Measurements from ENCODE around the gene HBG1.

The HBG1 gene

GRCh38 chr11:5272395-5273017, 22.8 kb upstream of the HBG1 start:
- Histone ChIP-seq H3K27ac (ENCODE audit: extremely low read depth, low read depth, low read length) (no peak overlapping the region), H3K36me3 (ENCODE audit: control insufficient read depth in 2 of 2, insufficient read depth in 1 of 2, low read length in 2 of 2) (no peaks in the 10 kb centered on the region), H3K4me3 (ENCODE audit: low read depth, low read length) (no peak overlapping the region), H3K9me3 (ENCODE audit: control insufficient read depth, insufficient read depth, low read depth, low read length) (no peaks in the 10 kb centered on the region), H3K4me1 (ENCODE audit: control insufficient read depth, insufficient read depth, low read length) (no peaks in the 10 kb centered on the region)
- ChIA-PET POLR2A (no interaction called here), CTCF (interaction anchor here (0.6 kb wide), 1 partner anchor 19 kb away, joined by 3 read pairs; no protein-coding TSS in a partner anchor)
- TF ChIP-seq ZNF10 (tag by site-specific recombination; IDR thresholded peaks at IDR 0.05), result no peak
- TF ChIP-seq ZNF148 (tag by site-specific recombination; IDR thresholded peaks at IDR 0.05; ENCODE audit: borderline replicate concordance), result no peak
- TF ChIP-seq ZNF544 (tag by site-specific recombination; IDR thresholded peaks at IDR 0.05), result no peak

GRCh38 chr11:5269715-5270147, 20.1 kb upstream of the HBG1 start, which contains the start of gene HBE1:
Gene HBE1, minus strand, starts transcription at chr11:5269945. Its CDS starts 55 bp downstream, at chr11:5269890.
- Histone ChIP-seq H3K36me3 (ENCODE audit: control insufficient read depth in 2 of 2, insufficient read depth in 1 of 2, low read length in 2 of 2) (no peaks in the 10 kb centered on the region), H3K9me3 (ENCODE audit: control insufficient read depth, insufficient read depth, low read depth, low read length) (no peaks in the 10 kb centered on the region), H3K27ac (ENCODE audit: extremely low read depth, low read depth, low read length) (no peak within 1 kb of the TSS), H3K4me3 (ENCODE audit: low read depth, low read length) (no peak within 1 kb of the TSS), H3K4me1 (ENCODE audit: control insufficient read depth, insufficient read depth, low read length) (no peaks in the 10 kb centered on the region)
- POLR2A ChIA-PET, result no interaction called here
- TF ChIP-seq SCRT2 (tag by site-specific recombination; IDR thresholded peaks at IDR 0.05) (no peak), ZNF394 (tag by site-specific recombination; IDR thresholded peaks at IDR 0.05; ENCODE audit: borderline replicate concordance) (no peak), YY1 (tag by site-specific recombination; IDR thresholded peaks at IDR 0.05) (no peak), ZNF366 (tag by site-specific recombination; conservative IDR thresholded peaks at IDR 0.05) (no peak), ZNF10 (tag by site-specific recombination; IDR thresholded peaks at IDR 0.05) (no peak), ZNF19 (tag by site-specific recombination; IDR thresholded peaks at IDR 0.05; ENCODE audit: low read depth) (no peak), ZNF747 (tag by site-specific recombination; IDR thresholded peaks at IDR 0.05) (no peak), RBAK (tag by site-specific recombination; IDR thresholded peaks at IDR 0.05) (no peak), KLF17 (tag by site-specific recombination; IDR thresholded peaks at IDR 0.05) (no peak), ZNF157 (tag by site-specific recombination; IDR thresholded peaks at IDR 0.05) (no peak), ZBTB26 (tag by site-specific recombination; optimal IDR thresholded peaks at IDR 0.05) (no peak), BCL11B (tag by site-specific recombination; IDR thresholded peaks at IDR 0.05; ENCODE audit: low read depth) (no peak), ZNF112 (tag by site-specific recombination; IDR thresholded peaks at IDR 0.05) (no peak)
- CTCF ChIA-PET, result no interaction called here

GRCh38 chr11:5267033-5267563, 17.4 kb upstream of the HBG1 start:
- H3K27ac ChIP-seq (ENCODE audit: extremely low read depth, low read depth, low read length), result no peak overlapping the region
- no peaks in the 10 kb centered on the region for H3K9me3 ChIP-seq (ENCODE audit: control insufficient read depth, insufficient read depth, low read depth, low read length)
- ChIA-PET CTCF (no interaction called here), POLR2A (no interaction called here)
- no peaks in the 10 kb centered on the region for H3K36me3 ChIP-seq (ENCODE audit: control insufficient read depth in 2 of 2, insufficient read depth in 1 of 2, low read length in 2 of 2)
- TF ChIP-seq IKZF3 (tag by site-specific recombination; IDR thresholded peaks at IDR 0.05) (no peak), ZBTB48 (tag by site-specific recombination; IDR thresholded peaks at IDR 0.05) (no peak), ZNF664 (tag by site-specific recombination; IDR thresholded peaks at IDR 0.05) (no peak), ZNF112 (tag by site-specific recombination; IDR thresholded peaks at IDR 0.05) (no peak), ZNF560 (tag by site-specific recombination; IDR thresholded peaks at IDR 0.05; ENCODE audit: borderline replicate concordance) (no peak), ZNF704 (tag by site-specific recombination; IDR thresholded peaks at IDR 0.05) (no peak)
- H3K4me3 ChIP-seq (ENCODE audit: low read depth, low read length), result no peak overlapping the region
- H3K4me1 ChIP-seq (ENCODE audit: control insufficient read depth, insufficient read depth, low read length), result no peaks in the 10 kb centered on the region
